Measurements from ENCODE around the gene ARL6IP5. TPM values are rescaled to one million over a fixed set of nuclear protein-coding genes. Genes with fewer than 3 reads are reported as not detected.
A peak's percentile ranks its signal among the peaks of the same experiment; 100 is the strongest.

The ARL6IP5 gene
- total RNA-seq, 6 donors from 2014 or later = 34.6 to 145 (median 125) TPM

DNA sequence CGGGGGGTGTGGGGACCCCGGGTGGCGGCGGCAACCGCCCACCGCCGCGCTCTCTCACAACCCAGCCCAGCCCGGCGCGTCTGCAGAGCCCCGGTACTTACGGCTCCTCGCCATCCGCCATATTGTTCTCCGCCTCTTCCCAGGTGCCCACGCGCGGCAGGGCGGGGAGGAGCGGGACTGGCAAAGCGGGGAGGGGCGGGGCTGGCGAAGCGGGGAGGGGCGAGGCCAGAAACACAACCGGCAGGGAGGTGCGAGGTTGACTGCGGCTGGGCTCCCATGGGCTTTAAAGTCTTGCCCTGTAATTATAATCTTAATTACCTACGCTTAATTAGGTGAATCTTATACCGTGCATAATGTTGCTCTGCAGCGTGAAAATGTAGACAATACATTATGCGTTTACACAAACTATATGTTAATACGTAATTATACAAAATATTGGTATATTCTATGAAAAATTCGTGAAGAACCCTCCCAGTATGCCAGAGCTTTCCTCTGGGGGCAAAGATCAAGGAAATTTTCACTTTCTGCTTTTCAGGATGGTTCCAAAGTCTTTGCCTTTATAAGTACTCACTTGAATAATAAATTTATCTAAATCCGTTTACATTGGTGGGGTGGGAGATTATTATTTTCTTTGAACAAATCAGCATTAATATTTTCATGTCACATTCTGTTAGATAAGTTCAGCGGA, 4.4 kb upstream of the ARL6IP5 start, which contains the start of gene UBA3:
Gene UBA3, minus strand, starts transcription at position 133 of the 688 bp plus-strand sequence. Its CDS starts 12 bp downstream, at position 121.
- Histone ChIP-seq H3K27me3 (no peaks in the 10 kb centered on the region), H3K9me3 (no peaks in the 10 kb centered on the region), H3K4me1 (peaks cover 42 to 57% (median 51%) of the 10 kb centered on the region in 4 donors), H3K36me3 (peaks cover 0 to 10% (median 0%) of the 10 kb centered on the region in 4 donors), H3K27ac (peak within 1 kb of the TSS; percentile 82 to 96 (median 91)), H3K4me3 (peak within 1 kb of the TSS; percentile 75 to 95 (median 92))
- DNase-seq = peak; percentile 95 to 97
- peak; percentile 90 to 92 for ATAC-seq (ENCODE audit: low FRiP score in 2 of 2)
- 4 to 13% methylated on average over 9 to 36 of the region's 37 CpGs for WGBS, 2 donors
- TF ChIP-seq, protein P1, sequence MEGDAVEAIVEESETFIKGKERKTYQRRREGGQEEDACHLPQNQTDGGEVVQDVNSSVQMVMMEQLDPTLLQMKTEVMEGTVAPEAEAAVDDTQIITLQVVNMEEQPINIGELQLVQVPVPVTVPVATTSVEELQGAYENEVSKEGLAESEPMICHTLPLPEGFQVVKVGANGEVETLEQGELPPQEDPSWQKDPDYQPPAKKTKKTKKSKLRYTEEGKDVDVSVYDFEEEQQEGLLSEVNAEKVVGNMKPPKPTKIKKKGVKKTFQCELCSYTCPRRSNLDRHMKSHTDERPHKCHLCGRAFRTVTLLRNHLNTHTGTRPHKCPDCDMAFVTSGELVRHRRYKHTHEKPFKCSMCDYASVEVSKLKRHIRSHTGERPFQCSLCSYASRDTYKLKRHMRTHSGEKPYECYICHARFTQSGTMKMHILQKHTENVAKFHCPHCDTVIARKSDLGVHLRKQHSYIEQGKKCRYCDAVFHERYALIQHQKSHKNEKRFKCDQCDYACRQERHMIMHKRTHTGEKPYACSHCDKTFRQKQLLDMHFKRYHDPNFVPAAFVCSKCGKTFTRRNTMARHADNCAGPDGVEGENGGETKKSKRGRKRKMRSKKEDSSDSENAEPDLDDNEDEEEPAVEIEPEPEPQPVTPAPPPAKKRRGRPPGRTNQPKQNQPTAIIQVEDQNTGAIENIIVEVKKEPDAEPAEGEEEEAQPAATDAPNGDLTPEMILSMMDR (IDR thresholded peaks at IDR 0.05) = no peak
- peak in 1 of 4 donors; percentile 66 for TF ChIP-seq POLR2A (IDR thresholded peaks at IDR 0.05)
- peak; percentile 82 to 89 for TF ChIP-seq POLR2AphosphoS5 (IDR thresholded peaks at IDR 0.05)
- TF ChIP-seq EP300 (IDR thresholded peaks at IDR 0.05) = no peak

GRCh38 chr3:69081583-69082262, 3.0 kb upstream of the ARL6IP5 start:
- ATAC-seq (ENCODE audit: low FRiP score in 2 of 2) (no peak), DNase-seq (no peak)
- Histone ChIP-seq H3K9me3 (no peaks in the 10 kb centered on the region), H3K36me3 (no peaks in the 10 kb centered on the region), H3K4me1 (peaks cover 43 to 66% (median 56%) of the 10 kb centered on the region in 4 donors), H3K27ac (peak overlapping the region; percentile 61 to 96 (median 93)), H3K27me3 (no peaks in the 10 kb centered on the region), H3K4me3 (no peak overlapping the region)
- 70 to 84% methylated on average over 5 of the region's 5 CpGs for WGBS, 2 donors
- TF ChIP-seq EP300 (IDR thresholded peaks at IDR 0.05) (no peak), POLR2AphosphoS5 (IDR thresholded peaks at IDR 0.05) (no peak), POLR2A (IDR thresholded peaks at IDR 0.05) (no peak)
- TF ChIP-seq, protein P1 (IDR thresholded peaks at IDR 0.05) = no peak

GRCh38 chr3:69082361-69082760, 2.4 kb upstream of the ARL6IP5 start:
- 39 to 66% methylated on average over 2 of the region's 2 CpGs for WGBS, 2 donors
- H3K27ac ChIP-seq = peak overlapping the region; percentile 61 to 96 (median 93)
- DNase-seq = no peak
- peaks cover 50 to 72% (median 62%) of the 10 kb centered on the region in 4 donors for H3K4me1 ChIP-seq
- H3K4me3 ChIP-seq = no peak overlapping the region
- no peak for TF ChIP-seq EP300 (IDR thresholded peaks at IDR 0.05)
- TF ChIP-seq, protein P1 (IDR thresholded peaks at IDR 0.05) = no peak
- no peak for TF ChIP-seq POLR2A (IDR thresholded peaks at IDR 0.05)
- no peak for TF ChIP-seq POLR2AphosphoS5 (IDR thresholded peaks at IDR 0.05)
- ATAC-seq (ENCODE audit: low FRiP score in 2 of 2) = no peak
- H3K27me3 ChIP-seq = no peaks in the 10 kb centered on the region
- no peaks in the 10 kb centered on the region for H3K9me3 ChIP-seq
- H3K36me3 ChIP-seq = no peaks in the 10 kb centered on the region

GRCh38 chr3:69082805-69083204, 1.9 kb upstream of the ARL6IP5 start:
- DNase-seq = peak in 1 of 2 donors; percentile 84
- TF ChIP-seq, protein P1 (IDR thresholded peaks at IDR 0.05) = no peak
- peak in 1 of 4 donors; percentile 29 for TF ChIP-seq POLR2A (IDR thresholded peaks at IDR 0.05)
- peak in 1 of 4 donors; percentile 27 for TF ChIP-seq EP300 (IDR thresholded peaks at IDR 0.05)
- TF ChIP-seq POLR2AphosphoS5 (IDR thresholded peaks at IDR 0.05) = peak; percentile 45
- ATAC-seq (ENCODE audit: low FRiP score in 2 of 2) = no peak
- no peaks in the 10 kb centered on the region for H3K9me3 ChIP-seq
- H3K27ac ChIP-seq = peak overlapping the region; percentile 61 to 96 (median 93)
- peaks cover 54 to 74% (median 63%) of the 10 kb centered on the region in 4 donors for H3K4me1 ChIP-seq
- no peak overlapping the region for H3K4me3 ChIP-seq
- no peaks in the 10 kb centered on the region for H3K27me3 ChIP-seq
- no peaks in the 10 kb centered on the region for H3K36me3 ChIP-seq
